ENCODE measurements around the gene SORCS1.

Gene SORCS1

DNA sequence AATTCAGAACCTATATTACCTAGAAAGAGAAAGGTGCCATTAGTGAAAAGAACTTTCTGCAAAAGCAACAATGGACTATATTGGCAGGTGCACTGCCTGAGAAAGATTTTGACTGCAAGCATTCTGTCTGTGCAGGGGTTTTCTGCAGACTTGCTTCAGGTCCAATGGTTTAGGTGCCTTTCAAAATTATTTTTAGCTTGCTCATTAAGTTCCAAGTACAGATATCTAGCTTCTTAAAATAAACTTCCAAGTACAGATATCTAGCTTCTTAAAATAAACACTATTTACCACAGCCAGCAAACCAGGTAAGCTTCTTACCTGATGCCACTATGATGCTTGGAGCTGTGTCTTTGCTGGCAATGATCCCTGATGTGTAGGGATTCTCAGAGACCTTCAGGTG lies 485.2 kb downstream of the SORCS1 start:
- H3K27ac ChIP-seq, result no peak overlapping the region
- TF ChIP-seq, protein P1, sequence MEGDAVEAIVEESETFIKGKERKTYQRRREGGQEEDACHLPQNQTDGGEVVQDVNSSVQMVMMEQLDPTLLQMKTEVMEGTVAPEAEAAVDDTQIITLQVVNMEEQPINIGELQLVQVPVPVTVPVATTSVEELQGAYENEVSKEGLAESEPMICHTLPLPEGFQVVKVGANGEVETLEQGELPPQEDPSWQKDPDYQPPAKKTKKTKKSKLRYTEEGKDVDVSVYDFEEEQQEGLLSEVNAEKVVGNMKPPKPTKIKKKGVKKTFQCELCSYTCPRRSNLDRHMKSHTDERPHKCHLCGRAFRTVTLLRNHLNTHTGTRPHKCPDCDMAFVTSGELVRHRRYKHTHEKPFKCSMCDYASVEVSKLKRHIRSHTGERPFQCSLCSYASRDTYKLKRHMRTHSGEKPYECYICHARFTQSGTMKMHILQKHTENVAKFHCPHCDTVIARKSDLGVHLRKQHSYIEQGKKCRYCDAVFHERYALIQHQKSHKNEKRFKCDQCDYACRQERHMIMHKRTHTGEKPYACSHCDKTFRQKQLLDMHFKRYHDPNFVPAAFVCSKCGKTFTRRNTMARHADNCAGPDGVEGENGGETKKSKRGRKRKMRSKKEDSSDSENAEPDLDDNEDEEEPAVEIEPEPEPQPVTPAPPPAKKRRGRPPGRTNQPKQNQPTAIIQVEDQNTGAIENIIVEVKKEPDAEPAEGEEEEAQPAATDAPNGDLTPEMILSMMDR (IDR thresholded peaks at IDR 0.05), result no peak
- TF ChIP-seq ZFX (IDR thresholded peaks at IDR 0.05; ENCODE audit: borderline replicate concordance), result no peak

DNA sequence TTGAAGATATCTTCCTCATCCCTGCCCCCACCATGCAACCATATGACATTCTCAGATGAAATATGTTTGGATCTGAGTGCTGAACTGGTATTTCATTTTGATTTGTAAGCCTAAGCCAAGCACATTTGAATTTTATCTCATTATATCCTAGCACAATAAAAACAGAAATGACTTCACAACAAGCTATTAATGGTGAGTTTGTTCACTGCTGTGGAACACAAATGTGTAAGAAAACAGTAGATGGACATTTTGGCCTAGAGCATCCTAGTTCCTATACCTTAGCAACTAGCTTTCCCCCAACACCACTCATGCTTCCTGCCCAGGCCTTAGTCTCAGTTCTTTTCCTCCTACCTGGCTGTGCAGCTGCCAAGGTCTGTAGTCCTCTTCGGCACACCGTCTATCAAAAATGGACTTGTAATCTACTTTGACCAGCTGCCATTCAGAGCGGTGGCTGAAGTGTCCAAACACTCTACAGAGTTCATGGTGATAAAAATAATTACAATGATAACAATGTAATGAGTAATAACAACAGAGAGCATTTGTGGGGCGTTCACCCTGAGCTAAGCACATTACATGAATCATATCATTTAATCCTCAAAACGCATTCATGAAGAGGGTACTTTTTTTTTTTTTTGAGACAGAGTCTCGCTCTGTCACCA lies 491.9 kb downstream of the SORCS1 start:
- TF ChIP-seq, protein P1 (IDR thresholded peaks at IDR 0.05), result no peak
- no peak for TF ChIP-seq ZFX (IDR thresholded peaks at IDR 0.05; ENCODE audit: borderline replicate concordance)
- H3K27ac ChIP-seq, result no peak overlapping the region

DNA sequence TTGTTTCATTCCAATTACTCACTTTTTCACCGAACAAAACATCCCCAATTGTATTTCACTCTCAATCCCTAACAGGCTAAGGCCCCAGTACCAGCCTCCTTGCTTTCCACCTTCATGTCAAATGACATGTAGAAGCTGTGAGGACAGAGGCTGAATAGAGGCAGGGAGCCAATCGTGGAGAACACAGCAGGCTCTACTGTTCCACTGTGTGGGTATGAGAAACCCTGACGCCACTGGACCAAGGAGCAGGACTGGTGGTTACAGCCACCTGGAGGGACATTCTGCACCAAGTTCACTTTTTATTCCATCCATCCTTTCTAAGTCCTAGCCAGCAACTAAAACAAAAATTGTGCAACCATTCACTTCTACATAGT lies 502.8 kb downstream of the SORCS1 start:
- TF ChIP-seq, protein P1 (IDR thresholded peaks at IDR 0.05), result no peak
- no peak for TF ChIP-seq ZFX (IDR thresholded peaks at IDR 0.05; ENCODE audit: borderline replicate concordance)
- no peak overlapping the region for H3K27ac ChIP-seq

DNA sequence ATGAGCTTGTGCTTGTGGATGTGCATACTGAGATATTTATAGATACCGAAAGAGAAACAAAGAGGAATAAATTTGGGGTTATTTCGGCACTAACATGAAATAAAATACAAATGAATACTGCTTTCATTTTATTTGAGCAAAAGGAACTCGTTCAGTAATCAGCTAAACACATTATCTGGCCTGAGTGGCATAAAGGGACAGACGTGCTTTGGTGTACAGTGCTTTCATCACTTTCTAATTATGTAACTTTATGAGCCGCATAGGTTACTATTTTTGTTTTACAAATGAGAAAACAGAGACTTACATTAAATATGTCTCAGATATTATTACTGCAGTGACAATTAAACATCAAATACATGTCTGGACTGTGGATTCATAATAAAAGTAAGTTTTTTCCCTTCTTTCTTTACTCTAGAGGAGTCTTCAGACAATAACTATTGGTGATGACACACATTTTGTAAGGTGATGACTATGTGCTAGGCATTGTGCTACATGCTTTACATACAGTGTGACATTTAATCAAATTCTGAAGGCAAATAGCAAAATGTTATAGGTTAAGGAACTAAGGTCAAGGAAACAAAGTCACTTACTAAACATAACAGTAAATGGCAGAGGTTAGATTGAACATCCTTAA lies 503.3 kb downstream of the SORCS1 start:
- TF ChIP-seq ZFX (IDR thresholded peaks at IDR 0.05; ENCODE audit: borderline replicate concordance), result no peak
- TF ChIP-seq, protein P1 (IDR thresholded peaks at IDR 0.05), result no peak
- no peak overlapping the region for H3K27ac ChIP-seq

DNA sequence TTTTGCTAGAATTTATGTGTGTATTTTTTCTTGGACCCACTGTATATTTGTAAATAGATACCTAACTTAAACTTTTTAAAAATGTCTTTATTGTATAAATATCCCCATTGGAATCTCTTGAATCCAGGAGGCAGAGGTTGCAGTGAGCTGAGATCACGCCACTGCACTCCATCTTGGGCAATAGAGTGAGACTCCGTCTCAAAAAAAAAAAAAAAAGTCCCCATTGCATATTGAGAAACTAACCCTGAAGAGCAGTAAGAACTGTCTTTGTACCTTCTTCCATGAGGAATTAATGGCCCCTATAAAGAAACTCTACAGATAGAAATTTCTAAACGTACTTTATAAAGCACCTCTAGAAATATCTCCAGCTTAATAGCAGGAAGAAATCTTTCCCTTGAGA lies 504.0 kb downstream of the SORCS1 start:
- no peak for TF ChIP-seq ZFX (IDR thresholded peaks at IDR 0.05; ENCODE audit: borderline replicate concordance)
- TF ChIP-seq, protein P1 (IDR thresholded peaks at IDR 0.05), result no peak
- no peak overlapping the region for H3K27ac ChIP-seq

DNA sequence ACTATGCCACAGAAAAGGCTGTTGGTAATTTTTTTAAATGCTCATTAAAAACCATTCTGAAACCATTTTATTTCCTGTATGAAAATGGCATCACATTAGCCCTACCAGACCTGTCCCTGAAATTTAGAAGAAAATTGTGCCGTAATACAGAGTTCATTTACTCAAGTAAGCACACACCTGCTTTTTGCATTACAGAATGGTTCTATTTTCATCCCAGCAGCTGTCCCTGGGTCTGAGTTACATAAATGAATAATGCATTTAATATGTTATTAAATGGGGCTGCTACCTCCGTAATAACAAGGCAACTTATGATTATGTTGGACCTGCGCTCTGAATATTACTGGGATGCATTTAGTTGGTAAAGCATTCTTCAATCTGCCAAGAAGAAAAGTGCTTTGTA lies 508.9 kb downstream of the SORCS1 start:
- TF ChIP-seq ZFX (IDR thresholded peaks at IDR 0.05; ENCODE audit: borderline replicate concordance), result no peak
- TF ChIP-seq, protein P1 (IDR thresholded peaks at IDR 0.05), result no peak
- H3K27ac ChIP-seq, result no peak overlapping the region

DNA sequence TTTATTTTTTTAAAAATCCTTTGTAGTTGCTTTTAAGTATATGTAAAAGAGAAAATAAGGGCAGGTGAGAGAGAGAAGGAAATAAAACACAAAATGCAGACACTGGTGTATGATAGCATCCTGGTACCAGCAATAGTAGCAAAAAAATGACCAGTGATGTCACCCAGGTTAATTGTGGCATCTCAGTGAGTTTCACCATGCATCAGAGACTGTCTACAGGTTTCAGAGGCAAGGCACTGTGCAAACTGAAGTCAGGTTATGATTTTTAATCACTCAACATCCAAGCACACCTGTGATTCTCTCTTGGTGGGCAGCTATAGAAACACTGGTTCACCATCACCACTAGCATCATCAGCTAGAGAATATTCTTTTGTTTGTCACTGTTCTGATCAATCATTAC lies 509.3 kb downstream of the SORCS1 start:
- H3K27ac ChIP-seq, result no peak overlapping the region
- no peak for TF ChIP-seq ZFX (IDR thresholded peaks at IDR 0.05; ENCODE audit: borderline replicate concordance)
- TF ChIP-seq, protein P1 (IDR thresholded peaks at IDR 0.05), result no peak
